AML-193 (cell line): Measurements from ENCODE around the gene SLC11A1.

ENCODE experiments used
- DNase-seq, 2 experiments: peaks; one replicate each; lab custom pipeline; 2025; lab: John Stamatoyannopoulos, UW

The SLC11A1 gene, protein sequence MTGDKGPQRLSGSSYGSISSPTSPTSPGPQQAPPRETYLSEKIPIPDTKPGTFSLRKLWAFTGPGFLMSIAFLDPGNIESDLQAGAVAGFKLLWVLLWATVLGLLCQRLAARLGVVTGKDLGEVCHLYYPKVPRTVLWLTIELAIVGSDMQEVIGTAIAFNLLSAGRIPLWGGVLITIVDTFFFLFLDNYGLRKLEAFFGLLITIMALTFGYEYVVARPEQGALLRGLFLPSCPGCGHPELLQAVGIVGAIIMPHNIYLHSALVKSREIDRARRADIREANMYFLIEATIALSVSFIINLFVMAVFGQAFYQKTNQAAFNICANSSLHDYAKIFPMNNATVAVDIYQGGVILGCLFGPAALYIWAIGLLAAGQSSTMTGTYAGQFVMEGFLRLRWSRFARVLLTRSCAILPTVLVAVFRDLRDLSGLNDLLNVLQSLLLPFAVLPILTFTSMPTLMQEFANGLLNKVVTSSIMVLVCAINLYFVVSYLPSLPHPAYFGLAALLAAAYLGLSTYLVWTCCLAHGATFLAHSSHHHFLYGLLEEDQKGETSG

DNA sequence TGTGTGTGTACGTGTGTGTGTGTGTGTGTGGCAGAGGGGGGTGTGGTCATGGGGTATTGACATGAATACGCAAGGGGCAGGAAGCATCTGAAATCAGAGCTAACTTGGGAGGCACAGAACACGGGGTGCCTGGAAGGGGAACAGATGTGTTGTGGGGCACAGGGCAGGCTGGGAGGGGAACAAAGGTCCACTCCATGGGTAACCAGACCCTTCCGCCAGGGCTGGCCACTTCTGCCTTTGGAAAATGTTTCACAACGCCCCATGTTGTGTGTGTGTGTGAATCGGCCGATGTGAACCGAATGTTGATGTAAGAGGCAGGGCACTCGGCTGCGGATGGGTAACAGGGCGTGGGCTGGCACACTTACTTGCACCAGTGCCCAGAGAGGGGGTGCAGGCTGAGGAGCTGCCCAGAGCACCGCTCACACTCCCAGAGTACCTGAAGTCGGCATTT lies at the start of gene SLC11A1:
SLC11A1 (plus strand) TSS at position 358 of the 451 bp plus-strand sequence. CDS start 96 bp downstream, outside the sequence.
- no peak for DNase-seq

DNA sequence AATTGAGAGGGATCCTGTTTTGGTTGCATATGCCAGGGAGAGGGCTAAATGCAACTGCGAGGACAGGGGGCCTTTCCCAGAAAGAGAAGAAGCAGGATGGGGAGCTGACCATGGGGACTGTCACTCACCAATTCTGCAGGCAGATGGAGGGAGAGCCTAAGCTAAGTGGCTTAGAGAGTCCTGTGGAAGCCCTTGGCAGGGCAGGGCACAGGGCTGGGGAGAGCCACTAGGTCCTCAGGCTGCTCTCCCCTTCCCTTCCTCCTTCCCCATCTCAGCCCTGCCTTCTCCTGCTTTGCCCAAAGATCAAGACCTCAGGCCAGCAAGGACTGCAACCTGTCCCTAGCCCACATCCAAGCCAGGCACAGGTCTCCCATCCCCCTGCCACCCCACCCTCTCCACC lies 49.8 kb upstream of the SLC11A1 start:
- DNase-seq = peak; percentile 7 to 25

DNA sequence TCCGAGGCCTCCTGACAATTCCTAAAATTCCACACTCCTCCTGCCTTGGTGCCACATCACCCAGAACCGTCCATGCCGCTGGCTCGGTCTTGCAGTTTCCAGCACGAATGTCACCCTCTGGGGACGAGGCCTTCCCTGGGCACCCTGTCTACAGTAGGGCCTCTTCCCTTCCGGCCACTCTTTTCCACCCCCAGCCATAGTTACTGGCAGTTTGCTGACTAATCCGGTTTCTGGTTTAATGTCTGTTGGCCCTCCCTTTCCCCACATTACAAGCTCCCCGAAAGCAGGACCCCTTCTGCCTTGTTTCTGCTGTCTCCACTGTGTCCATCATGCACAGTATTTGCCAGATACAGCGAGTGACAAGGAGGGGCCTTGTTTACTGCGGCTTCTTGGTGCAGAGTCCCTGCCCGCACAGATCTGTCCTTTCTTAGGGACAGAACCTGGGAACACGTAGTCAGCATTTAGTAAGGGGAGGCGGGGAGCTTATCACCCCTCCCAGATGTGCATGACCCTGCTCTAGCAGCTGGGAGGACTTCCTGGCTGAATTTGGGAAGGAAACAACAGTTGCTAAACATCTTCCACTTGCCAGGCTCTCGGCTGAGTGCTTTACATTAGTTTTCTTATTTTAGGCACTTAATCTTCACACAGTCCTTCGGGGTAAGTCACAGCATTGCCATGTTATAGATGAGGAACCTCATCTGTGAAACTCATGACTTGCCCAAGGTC lies 49.0 kb upstream of the SLC11A1 start:
- peak; percentile 96 for DNase-seq

DNA sequence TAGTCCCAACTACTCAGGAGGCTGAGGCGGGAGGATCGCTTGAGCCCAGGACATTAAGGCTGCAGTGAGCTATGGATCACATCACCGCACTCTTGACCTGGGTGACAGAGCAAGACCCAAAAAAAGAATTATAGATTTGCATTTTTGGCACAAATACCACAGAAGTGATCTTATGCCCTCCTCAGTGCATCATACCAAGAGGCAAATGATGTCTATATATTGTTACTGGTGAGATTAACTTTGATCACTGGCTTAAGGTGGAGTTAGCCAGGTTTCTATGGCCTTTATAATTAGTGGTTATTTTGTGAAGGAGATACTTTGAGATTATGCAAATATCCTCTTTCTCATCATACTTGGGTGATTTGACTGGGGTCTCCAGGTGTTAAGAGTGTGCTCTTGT lies 47.5 kb upstream of the SLC11A1 start:
- DNase-seq = no peak

DNA sequence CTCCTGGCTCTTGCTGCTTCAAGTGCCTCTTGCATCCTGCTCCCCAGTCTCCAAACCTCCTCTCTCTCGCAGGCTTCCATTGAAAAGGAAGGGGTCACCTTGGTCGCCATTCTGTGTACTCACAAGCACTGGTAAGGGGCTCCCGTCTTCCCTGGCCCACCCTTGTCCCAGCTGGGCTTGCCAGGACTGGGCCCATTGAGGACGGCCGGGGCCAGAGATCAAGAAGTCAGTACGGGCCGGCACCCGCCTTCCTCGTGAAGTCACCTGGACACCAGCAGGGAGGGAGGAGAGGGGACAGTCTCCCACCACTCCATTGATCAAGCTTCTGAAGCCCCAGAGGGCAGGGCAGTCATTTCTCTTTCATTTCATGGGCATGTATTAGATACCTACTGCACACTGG lies 41.4 kb upstream of the SLC11A1 start:
- DNase-seq = no peak

DNA sequence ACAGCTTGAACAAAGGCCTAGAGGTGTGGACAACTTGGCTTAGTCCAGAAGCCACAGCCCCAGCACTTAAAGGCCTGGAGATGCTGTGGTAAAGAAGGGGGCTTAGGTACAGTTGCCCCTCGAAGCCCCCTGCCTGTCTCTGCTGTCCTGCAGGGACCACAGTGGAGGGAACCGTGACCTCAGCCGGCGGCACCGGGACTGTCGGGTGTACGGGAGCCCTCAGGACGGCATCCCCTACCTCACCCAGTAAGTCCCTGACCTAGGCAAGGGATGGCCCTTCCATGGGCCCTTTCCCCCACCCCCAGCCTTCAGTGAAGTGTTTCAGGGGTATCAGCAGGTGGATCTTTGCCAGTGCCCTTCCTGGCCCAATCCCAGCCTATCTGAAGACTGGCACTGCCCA lies 40.7 kb upstream of the SLC11A1 start:
- no peak for DNase-seq

DNA sequence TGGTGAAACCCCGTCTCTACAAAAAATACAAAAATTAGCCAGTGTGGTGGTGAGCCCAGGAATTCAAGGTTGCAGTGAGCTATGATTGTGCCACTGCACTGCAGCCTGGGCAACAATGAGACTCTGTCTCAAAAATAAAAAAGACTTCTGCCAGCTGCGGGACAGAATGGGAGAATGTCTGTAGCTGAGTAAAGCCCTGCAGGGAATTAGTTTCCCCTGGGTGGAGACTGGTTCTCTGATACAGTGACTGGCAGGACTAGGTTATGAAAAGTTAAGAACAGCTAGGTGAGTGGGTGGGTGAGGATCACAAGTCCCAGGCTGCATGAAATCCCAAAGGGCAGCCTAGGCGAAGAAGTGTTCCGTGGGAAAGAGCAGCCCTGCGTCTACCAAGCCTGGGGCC lies 39.2 kb upstream of the SLC11A1 start:
- DNase-seq = no peak

DNA sequence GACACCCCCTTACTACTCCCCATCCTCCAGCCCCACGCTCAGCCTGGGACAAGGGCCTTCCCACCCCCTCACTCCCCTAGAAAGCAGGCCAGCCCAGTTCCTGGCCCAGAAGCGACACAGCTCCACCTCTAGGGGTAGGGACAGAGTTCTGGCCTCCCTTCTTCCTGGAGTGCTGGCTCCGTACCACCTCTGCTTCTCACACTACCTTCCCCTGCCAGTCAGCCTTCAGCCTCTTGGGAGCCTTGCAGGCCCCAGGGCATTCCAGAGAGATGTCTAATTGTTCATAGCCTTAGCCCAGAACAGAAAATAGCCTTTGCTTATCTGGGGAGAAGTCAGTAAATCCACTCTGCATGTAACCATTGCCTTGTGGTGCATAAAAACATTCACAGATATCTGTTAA lies 38.5 kb upstream of the SLC11A1 start:
- DNase-seq = no peak

DNA sequence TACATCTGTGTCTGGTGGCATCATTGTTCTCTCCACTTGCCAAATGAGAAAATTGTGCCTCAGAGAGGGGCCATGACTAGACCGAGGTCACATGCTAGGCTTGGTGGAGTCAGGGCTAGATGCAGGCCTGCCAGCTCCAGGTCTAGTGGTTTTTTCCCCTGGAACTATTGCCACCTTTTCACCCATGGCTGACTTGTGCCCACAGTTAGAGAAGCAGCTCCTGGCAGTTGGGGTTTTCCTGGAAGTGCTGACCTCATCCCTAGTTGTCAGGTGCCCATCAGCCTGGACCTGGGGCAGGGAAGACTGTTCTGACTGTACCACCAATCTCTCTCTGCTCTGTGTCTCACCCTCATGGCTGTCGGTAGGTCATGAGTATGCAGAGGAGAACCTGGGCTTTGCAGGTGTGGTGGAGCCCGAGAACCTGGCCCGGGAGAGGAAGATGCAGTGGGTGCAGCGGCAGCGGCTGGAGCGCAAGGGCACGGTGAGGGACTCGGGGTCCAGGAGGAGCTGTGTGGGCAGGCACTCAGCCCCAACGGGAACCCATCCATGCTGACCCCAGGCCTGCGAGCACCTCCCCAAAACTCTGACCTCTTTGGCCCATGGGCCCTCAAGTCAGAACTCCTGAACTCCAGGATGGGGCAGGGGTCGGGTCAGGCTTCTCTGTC lies 37.9 kb upstream of the SLC11A1 start:
- DNase-seq = no peak

DNA sequence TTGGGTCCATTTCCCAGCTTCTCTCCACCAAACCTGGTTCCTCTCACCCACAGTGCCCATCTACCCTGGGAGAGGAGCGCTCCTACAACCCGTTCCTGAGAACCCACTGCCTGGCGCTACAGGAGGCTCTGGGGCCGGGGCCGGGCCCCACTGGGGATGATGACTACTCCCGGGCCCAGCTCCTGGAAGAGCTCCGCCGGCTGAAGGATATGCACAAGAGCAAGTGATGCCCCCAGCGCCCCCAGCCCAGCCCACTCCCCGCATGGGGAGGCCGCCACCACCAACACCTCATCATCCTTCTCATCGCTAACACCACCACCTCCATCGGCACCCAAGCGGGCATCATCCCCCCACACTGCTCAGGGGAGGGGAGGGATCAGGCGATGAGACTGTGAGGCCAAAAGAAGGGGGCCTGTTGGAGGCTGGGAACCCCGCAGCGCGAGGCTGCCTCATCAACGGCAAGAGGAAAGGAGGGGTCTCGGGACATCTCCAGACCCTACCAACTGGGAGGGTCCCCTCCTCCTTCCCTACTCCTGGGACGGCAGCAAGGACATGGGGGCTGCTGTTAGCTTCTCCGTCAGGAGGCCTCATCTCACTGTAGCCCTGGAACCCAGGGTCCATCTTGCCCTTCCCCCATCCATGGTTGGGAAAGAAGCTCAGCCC lies 37.2 kb upstream of the SLC11A1 start:
- DNase-seq = no peak

DNA sequence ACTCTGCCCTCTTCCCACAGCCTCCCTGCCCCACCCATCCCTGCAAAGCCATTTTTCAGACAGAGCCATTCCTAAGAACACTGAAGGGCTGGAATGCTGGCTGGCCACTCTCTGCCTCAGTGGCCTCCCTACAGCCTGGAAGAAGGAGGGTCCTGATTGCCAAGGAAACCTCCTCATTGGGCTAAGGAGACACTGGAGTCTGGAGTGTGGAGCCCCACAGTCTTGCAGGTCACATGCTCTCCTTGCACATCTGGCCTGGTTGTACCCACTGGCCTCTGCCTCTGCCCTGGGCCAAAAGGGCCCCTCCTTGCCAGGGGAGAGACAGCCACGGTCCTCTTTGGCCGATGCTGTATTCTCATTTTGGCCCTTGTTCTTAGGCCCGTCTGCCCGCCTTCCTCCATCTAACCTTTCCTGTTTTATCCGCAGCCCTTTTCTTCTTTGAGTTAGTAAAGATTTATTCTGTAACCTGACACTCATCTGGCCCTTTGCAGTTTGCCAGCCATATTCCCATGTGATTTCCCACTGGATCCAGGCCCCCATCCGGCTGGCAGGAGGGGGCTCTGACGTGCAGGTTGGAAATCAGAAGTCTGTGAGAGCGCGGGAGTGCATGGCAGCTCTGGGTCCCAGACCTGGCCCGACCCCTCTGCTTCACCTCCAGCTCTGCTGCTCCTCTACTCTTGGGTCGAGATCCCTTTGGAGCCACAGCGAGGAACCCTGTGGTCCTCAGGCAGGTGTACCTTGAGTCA lies 36.4 kb upstream of the SLC11A1 start:
- DNase-seq = no peak

DNA sequence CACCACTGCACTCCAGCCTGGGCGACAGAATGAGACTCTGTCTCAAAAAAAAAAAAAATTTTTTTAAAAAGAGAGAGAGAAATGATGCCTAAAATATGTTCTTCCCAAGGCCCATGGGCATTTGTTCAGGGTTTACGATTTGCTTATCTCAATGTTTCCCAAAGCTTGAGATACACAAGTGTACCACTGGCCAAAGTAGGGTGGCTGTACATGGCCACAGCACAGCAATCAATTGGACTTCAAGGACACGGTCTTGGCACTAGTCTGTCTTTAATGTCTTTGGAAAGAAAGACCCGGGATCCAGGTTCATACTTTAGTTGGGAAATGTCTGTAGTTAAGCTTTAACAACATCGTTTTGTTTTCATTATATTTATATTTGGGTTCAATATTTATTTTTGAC lies 34.9 kb upstream of the SLC11A1 start:
- DNase-seq = no peak

DNA sequence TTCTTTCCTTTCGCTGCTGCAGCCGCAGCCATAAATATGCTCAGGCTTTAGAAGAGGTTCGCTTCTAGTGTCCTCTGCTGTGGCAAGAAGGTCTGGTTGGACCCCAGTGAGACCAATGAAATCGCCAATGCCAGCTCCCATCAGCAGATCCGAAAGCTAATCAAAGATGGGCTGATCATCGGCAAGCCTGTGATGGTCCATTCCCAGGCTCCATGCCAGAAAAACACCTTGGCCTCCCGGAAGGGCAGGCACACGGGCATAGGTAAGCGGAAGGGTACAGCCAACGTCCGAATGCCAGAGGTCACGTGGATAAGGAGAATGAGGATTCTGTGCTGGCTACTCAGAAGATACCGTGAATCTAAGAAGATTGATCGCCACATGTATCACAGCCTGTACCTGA lies 28.0 kb upstream of the SLC11A1 start:
- DNase-seq = no peak

DNA sequence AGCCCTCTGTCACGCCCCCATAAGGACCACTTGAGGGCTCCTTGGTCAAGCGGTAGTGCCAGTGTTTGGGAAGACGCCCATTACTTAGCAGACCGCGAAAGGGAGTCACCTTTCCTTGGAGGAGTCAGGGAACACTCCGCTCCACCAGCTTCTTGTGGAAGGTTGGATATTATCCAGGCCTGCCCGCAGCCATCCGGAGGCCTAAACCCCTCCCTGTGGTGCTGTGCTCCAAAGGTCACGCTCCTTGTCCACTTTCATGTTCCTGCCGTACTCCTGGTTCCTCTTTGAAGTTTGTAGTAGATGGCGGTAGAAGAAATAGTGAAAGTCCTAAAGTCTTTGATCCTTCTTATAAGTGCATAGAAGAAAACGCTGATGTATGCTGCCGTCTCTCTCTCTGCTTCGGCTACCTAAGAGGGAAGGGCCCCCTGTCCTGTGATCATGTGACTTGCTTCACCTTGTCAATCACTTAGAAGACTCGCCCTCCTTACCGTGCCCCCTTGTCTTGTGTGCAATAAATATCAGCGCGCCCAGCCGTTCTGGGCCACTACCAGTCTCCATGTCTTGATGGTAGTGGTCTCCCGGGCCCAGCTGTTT lies 27.1 kb upstream of the SLC11A1 start:
- DNase-seq = no peak

DNA sequence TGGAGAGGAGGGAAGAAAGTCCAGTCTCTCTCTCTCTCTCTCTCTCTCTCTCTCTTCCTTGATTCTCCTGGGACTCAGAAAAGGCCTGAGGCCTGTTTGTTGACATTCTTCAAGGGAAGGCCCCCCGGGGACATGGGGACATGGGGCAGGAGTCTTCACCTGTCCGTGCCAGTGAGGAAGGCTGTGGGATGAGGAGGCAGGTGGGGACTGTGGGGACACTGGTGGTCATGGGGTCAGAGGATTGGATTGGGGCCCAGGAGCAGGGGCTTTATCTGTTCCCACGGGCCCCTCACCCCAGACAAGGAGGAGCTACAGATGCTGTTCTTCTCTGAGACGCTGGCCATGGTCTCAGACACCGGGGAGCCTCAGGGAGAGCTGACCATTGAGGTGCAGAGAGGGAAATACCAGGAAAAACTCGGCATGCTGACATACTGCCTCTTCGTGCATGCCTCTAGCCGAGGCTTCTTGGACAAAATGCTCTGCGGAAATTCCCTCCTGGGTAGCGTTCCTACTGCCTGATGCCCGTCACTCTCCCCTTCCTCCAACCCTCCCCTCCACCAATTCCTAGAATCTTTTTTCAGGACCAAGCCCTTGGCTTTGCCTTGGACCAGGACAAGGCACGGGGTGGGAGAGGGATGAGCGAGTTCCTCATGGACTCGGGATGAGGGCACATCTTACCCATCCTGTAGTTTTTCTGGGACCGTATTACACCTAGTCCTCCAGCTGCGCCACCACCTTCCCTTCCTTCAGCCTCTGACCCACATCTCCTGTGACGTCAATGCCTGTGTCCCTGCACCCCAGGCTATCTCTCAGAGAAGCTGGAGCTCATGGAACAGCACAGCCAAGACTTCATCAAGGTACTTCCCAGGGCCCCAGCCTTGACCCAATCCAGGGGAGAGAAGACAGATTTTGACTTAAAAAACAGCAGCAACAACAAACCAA lies 24.6 kb upstream of the SLC11A1 start:
- no peak for DNase-seq

DNA sequence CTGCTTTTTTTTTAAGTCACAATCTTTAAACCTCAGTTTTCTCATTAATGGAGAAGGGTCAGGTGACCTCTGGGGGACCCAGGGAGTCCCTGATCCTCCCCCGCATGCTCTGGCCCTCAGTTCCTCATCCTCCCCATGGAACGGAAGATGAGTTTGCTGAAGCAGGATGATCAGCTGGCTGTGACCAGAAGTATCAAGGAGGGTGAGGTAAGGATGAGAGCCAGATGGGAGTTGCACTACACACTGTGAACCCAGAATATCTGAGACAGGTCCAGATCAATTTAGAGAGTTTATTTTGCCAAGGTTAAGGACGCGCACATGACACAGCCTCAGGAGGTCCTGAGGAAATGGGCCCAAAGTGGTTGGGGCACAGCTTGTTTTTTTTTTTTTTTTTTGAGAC lies 21.6 kb upstream of the SLC11A1 start:
- DNase-seq = peak; percentile 81 to 83

DNA sequence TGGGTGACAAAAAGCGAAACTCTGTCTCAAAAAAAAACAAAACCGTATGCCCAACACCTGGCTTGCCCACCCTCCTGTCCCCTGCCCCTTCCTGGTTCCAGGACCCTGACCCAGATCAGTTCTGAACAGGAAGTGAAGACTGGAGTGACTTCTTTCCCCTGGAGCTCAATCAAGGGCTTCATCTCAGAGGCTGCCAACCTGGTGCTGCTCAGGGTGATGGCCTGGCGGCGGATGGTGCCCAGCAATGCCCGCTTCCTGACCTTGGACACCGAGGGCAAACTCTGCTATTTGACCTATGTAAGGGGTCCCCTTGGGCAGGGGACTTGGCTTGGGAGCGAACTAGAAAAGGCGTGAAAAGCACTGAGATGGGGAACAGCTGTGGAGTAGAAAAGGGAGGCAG lies 19.5 kb upstream of the SLC11A1 start:
- DNase-seq = no peak

DNA sequence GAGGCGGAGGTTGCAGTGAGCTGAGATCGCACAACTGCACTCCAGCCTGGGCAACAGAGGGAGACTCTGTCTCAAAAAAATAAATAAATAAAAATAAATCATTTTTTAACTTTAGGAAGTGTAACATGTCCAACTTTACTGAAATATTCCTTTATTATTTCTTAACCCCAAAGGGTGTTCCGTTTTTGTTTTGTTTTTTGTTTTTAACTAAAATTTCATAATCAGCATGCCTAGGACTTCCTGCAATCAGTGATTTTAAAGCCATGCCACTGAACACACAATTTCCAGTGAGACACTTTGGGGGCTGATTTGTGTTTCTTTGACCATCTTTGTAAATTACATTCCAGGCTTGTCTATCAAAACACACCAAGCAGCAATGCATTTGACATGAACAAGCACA lies 18.3 kb upstream of the SLC11A1 start:
- no peak for DNase-seq

DNA sequence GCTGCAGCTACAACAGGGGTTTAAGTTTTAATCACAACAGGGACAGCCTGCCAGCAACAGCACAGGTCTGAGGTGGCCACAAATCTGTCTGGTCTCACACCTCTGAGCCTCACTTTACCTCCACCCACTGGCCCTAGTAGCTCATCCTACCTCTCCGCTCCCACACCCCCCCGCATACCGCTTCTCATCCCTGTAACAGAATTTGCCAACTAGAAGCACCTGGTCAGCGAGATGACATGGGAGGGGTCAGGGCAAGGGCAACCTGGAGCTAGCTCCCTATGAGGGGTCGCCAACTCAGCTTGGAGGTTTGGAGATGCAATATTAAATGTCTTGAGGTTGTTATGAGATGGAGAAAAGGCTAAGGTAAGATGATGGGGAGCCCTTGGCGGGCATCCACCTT lies 17.9 kb upstream of the SLC11A1 start:
- no peak for DNase-seq
